HEK293 (cell line): ENCODE results near the gene IL17B.

Source experiments
- CTCF ChIA-PET: fragments of 350-600 bp; formaldehyde crosslinking; extraction: SDS; loops from one replicate; lab custom pipeline; 2021; ENCODE audit warnings: antibody characterized with exemption; lab: Yijun Ruan, JAX
- POLR2A ChIA-PET: fragments of 300-600 bp; formaldehyde crosslinking; extraction: SDS; loops from one replicate; lab custom pipeline; 2020; ENCODE audit warnings: antibody characterized with exemption, inconsistent platforms; lab: Yijun Ruan, JAX
- H3K27ac ChIP-seq: fragments of 200-500 bp; sonication (Bioruptor generic); 2 replicates; pipeline ENCODE4 v1.5.1; 2014; ENCODE audit warnings: low read depth, low read length, control low read depth, inconsistent platforms; ENCODE audit errors: extremely low read depth
- H3K36me3 ChIP-seq, 2 experiments: fragments of 200-500 bp in 1 of 2; sonication (Bioruptor generic) in 1 of 2; 1 replicate in 1 of 2; 2 replicates in 1 of 2; pipeline ENCODE4 v1.5.1; 2014 to 2017; ENCODE audit warnings: inconsistent platforms in 2 of 2, low read length in 2 of 2; ENCODE audit not compliant: control insufficient read depth in 2 of 2, insufficient read depth in 1 of 2
- H3K4me1 ChIP-seq: fragments of 200-500 bp; sonication (Bioruptor generic); 2 replicates; pipeline ENCODE4 v1.5.1; 2014; ENCODE audit warnings: mild to moderate bottlenecking, low read length, inconsistent platforms; ENCODE audit not compliant: control insufficient read depth, insufficient read depth
- H3K4me3 ChIP-seq: 2 replicates; pipeline ENCODE4 v1.5.1; 2011; ENCODE audit warnings: low read depth, mild to moderate bottlenecking, control low read depth, low read length, moderate library complexity
- H3K9me3 ChIP-seq: fragments of 200-500 bp; sonication (Bioruptor generic); 2 replicates; pipeline ENCODE4 v1.5.1; 2014; ENCODE audit warnings: low read depth, low read length, inconsistent platforms; ENCODE audit not compliant: control insufficient read depth, insufficient read depth
- BCL11B ChIP-seq: fragments of 450-650 bp; formaldehyde crosslinking; IDR thresholded peaks from 2 replicates; pipeline ENCODE4 v1.5.1; 2016; ENCODE audit warnings: low read depth, missing biosample characterization, missing genetic modification characterization
- GFI1B ChIP-seq: fragments of 450-650 bp; formaldehyde crosslinking; IDR thresholded peaks from 2 replicates; pipeline ENCODE4 v1.5.1; 2016; ENCODE audit warnings: missing biosample characterization, missing genetic modification characterization
- SP3 ChIP-seq: fragments of 450-650 bp; formaldehyde crosslinking; IDR thresholded peaks from 2 replicates; pipeline ENCODE4 v1.5.1; 2016; ENCODE audit warnings: missing biosample characterization, missing genetic modification characterization
- YY2 ChIP-seq: fragments of 450-650 bp; formaldehyde crosslinking; IDR thresholded peaks from 2 replicates; pipeline ENCODE4 v1.5.1; 2016; ENCODE audit warnings: missing biosample characterization, missing genetic modification characterization
- ZBTB20 ChIP-seq: fragments of 450-650 bp; formaldehyde crosslinking; IDR thresholded peaks from 2 replicates; pipeline ENCODE4 v1.5.1; 2016; ENCODE audit warnings: missing biosample characterization, missing genetic modification characterization
- ZBTB48 ChIP-seq: fragments of 450-650 bp; formaldehyde crosslinking; IDR thresholded peaks from 2 replicates; pipeline ENCODE4 v1.5.1; 2016; ENCODE audit warnings: missing biosample characterization, missing genetic modification characterization
- ZBTB7A ChIP-seq: fragments of 450-650 bp; formaldehyde crosslinking; IDR thresholded peaks from 2 replicates; pipeline ENCODE4 v1.5.1; 2016; ENCODE audit warnings: low read depth, missing biosample characterization, missing genetic modification characterization
- ZIC2 ChIP-seq: fragments of 450-650 bp; formaldehyde crosslinking; IDR thresholded peaks from 2 replicates; pipeline ENCODE4 v1.5.1; 2016; ENCODE audit warnings: missing biosample characterization, missing genetic modification characterization
- ZNF133 ChIP-seq: fragments of 450-650 bp; formaldehyde crosslinking; IDR thresholded peaks from 2 replicates; pipeline ENCODE4 v1.5.1; 2016; ENCODE audit warnings: missing biosample characterization, missing genetic modification characterization
- ZNF155 ChIP-seq: fragments of 450-650 bp; formaldehyde crosslinking; IDR thresholded peaks from 2 replicates; pipeline ENCODE4 v1.5.1; 2016; ENCODE audit warnings: missing biosample characterization, missing genetic modification characterization
- ZNF26 ChIP-seq: fragments of 450-650 bp; formaldehyde crosslinking; IDR thresholded peaks from 2 replicates; pipeline ENCODE4 v1.5.1; 2016; ENCODE audit warnings: missing biosample characterization, missing genetic modification characterization
- ZNF404 ChIP-seq: fragments of 450-650 bp; formaldehyde crosslinking; IDR thresholded peaks from 2 replicates; pipeline ENCODE4 v1.5.1; 2017; ENCODE audit warnings: missing biosample characterization, missing genetic modification characterization
- ZNF555 ChIP-seq: fragments of 450-650 bp; formaldehyde crosslinking; conservative IDR thresholded peaks from 2 replicates; pipeline ENCODE4 v1.5.1; 2017; ENCODE audit warnings: missing biosample characterization, mild to moderate bottlenecking, missing genetic modification characterization, inconsistent platforms
- ZNF596 ChIP-seq: fragments of 450-650 bp; IDR thresholded peaks from 2 replicates; pipeline ENCODE4 v1.5.0; 2018; ENCODE audit warnings: missing biosample characterization, mild to moderate bottlenecking, missing genetic modification characterization, moderate library complexity
- ZNF626 ChIP-seq: fragments of 450-650 bp; sonication (Bioruptor Pico); formaldehyde crosslinking; IDR thresholded peaks from 2 replicates; pipeline ENCODE4 v1.5.1; 2018; ENCODE audit warnings: missing biosample characterization, missing genetic modification characterization, inconsistent platforms
- TF ChIP-seq, protein P1 (sequence below): fragments of 450-650 bp; formaldehyde crosslinking; conservative IDR thresholded peaks from 2 replicates; pipeline ENCODE4 v1.5.1; 2016; ENCODE audit warnings: low read depth, missing biosample characterization, missing genetic modification characterization
- TF ChIP-seq, protein P2 (sequence below): fragments of 450-650 bp; formaldehyde crosslinking; IDR thresholded peaks from 2 replicates; pipeline ENCODE4 v1.5.1; 2016; ENCODE audit warnings: missing biosample characterization, missing genetic modification characterization
- TF ChIP-seq, protein P3 (sequence below): fragments of 450-650 bp; formaldehyde crosslinking; IDR thresholded peaks from 2 replicates; pipeline ENCODE4 v1.5.1; 2016; ENCODE audit warnings: missing biosample characterization, missing genetic modification characterization

Gene IL17B

DNA sequence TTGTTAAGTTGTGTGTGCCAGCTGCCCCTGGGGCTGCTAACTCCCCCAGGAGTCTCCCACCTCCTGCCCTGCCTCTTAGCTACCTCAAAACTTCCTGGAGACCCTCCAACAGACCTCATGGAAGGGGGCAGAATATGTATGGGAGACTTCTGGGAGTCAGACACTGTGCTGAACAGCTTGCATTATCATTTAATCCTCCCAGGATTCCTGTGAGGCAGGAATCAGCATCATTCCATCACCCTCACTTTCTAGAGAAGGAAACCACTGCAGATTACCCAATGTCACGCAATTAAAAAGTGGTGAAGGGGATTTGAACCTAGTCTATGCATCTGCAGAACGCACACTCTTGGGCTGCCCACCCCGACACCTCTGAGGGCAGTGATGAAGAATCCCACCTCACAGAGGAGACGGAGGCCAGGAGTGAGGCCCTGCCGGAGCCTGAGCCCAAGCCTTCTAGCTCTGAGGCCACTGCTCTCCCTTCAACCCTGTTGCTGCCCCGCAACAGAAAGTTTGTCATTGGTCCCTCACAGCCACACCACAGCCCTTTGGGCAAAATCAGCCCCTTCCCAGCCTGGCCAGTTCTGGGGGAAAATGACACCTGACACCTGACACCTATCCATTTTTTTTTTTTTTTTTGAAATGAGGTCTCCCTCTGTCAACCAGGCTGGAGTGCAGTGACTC lies 30.3 kb upstream of the IL17B start (continued):
- TF ChIP-seq, protein P1, sequence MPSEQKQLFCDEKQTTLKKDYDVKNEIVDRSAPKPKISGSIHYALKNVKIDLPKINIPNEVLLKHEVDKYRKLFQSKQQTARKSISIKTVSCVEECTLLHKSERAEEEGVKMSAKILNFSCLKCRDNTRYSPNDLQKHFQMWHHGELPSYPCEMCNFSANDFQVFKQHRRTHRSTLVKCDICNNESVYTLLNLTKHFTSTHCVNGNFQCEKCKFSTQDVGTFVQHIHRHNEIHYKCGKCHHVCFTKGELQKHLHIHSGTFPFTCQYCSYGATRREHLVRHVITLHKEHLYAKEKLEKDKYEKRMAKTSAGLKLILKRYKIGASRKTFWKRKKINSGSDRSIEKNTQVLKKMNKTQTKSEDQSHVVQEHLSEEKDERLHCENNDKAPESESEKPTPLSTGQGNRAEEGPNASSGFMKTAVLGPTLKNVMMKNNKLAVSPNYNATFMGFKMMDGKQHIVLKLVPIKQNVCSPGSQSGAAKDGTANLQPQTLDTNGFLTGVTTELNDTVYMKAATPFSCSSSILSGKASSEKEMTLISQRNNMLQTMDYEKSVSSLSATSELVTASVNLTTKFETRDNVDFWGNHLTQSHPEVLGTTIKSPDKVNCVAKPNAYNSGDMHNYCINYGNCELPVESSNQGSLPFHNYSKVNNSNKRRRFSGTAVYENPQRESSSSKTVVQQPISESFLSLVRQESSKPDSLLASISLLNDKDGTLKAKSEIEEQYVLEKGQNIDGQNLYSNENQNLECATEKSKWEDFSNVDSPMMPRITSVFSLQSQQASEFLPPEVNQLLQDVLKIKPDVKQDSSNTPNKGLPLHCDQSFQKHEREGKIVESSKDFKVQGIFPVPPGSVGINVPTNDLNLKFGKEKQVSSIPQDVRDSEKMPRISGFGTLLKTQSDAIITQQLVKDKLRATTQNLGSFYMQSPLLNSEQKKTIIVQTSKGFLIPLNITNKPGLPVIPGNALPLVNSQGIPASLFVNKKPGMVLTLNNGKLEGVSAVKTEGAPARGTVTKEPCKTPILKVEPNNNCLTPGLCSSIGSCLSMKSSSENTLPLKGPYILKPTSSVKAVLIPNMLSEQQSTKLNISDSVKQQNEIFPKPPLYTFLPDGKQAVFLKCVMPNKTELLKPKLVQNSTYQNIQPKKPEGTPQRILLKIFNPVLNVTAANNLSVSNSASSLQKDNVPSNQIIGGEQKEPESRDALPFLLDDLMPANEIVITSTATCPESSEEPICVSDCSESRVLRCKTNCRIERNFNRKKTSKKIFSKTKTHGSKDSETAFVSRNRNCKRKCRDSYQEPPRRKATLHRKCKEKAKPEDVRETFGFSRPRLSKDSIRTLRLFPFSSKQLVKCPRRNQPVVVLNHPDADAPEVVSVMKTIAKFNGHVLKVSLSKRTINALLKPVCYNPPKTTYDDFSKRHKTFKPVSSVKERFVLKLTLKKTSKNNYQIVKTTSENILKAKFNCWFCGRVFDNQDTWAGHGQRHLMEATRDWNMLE (tag by site-specific recombination), result no peak
- TF ChIP-seq ZBTB20 (tag by site-specific recombination), result peak; percentile 61

DNA sequence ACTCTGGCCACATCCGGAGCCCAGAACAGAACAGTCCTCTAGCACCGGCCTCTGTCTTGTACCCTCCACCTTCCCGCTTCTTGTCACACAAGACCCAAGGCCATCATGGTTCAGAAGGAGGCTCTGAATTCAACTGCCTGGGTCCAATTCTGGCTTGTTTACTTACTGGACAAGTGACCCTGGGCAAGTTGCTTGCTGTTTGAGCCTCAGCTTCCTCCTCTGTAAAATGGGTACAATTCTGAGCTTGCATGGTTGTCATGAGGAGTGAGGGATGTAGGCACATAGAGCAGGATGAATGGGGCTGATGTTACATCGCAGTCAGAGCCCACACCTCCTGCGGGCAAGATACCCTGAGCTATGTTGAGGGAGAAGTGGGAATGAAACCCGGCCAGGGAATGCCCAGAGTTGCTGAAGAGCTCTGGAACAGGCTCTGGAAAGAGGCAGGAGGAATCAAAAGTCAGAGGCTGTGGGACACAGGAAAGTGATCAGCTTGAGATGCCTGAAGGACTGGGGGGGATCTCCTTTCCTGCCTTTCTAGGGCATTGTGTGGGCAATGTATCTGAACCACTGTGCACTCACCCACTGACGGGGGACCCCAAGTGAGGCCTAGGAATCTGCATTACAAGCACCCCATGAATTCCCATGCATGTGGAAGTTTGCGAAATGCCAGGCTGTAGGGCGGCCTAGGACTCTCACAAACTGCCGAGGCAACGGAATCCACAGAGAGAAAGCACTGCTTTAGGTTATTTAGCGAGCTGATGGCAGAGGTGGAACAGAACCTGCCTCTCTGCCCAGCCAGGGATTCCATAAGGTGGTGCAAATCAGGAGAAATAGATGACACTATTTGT lies 29.4 kb upstream of the IL17B start:
- no peaks in the 10 kb centered on the region for H3K36me3 ChIP-seq
- CTCF ChIA-PET, result interaction anchor here (0.7 to 1.6 kb wide), 5 partner anchors 15 to 265 kb away, joined by 3 to 5 read pairs (median 3); no protein-coding TSS in a partner anchor
- no peak overlapping the region for H3K4me3 ChIP-seq
- POLR2A ChIA-PET, result no interaction called here
- no peak overlapping the region for H3K27ac ChIP-seq
- no peaks in the 10 kb centered on the region for H3K9me3 ChIP-seq
- no peaks in the 10 kb centered on the region for H3K4me1 ChIP-seq
- no peak for TF ChIP-seq ZNF155 (tag by site-specific recombination)
- no peak for TF ChIP-seq ZBTB48
- no peak for TF ChIP-seq YY2 (tag by site-specific recombination)
- TF ChIP-seq ZNF404 (tag by site-specific recombination), result no peak
- no peak for TF ChIP-seq ZNF596 (tag by site-specific recombination)

DNA sequence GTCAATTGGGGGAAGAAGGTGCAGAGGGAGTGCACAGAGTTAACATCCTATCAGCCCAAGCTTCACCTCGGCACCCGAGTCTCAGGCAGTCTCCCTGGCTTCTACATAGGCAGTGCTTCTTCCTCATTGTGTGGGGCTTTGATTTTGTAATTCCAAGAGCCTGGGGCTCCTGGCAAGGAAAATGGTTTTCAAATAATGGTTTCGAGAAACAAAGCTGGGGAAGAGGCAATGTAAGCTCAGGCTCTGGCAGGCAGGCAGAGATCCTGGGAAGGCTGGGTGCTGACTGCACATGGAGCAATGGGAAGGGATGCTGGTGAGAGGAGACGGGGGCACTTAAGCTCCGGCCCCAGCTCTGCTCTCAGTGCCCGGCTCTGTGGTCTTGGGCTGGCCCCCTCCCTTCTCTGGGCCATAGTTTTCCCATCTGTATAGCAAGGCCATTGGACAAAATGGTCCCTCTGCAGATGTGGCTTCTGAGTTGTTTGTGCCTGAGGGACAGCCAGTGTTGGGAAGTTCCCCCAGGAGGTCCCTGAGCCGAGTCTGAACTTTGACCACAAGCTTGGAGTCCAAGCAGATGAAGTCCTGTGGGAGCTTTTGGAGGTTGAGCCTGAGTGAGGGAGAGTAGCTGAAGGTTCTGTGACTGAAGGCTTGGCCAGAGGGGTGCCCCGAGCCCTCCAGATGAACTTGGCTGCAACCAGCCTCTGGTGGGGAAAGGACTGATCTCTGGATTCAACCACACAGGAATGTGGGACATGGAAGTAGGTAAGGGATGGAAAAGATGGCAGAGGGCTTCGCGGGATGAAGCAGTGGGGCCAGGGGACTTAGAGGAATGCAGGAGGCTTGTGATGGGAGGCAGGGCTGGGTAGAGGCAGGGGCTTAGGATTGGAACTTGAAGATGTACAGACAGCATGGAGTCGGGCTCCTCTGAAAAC lies 28.5 kb upstream of the IL17B start:
- Histone ChIP-seq H3K4me3 (no peak overlapping the region), H3K4me1 (no peaks in the 10 kb centered on the region), H3K9me3 (no peaks in the 10 kb centered on the region), H3K36me3 (no peaks in the 10 kb centered on the region), H3K27ac (no peak overlapping the region)
- TF ChIP-seq, protein P2, sequence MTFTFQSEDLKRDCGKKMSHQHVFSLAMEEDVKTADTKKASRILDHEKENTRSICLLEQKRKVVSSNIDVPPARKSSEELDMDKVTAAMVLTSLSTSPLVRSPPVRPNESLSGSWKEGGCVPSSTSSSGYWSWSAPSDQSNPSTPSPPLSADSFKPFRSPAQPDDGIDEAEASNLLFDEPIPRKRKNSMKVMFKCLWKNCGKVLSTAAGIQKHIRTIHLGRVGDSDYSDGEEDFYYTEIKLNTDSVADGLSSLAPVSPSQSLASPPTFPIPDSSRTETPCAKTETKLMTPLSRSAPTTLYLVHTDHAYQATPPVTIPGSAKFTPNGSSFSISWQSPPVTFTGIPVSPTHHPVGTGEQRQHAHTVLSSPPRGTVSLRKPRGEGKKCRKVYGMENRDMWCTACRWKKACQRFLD (tag by site-specific recombination), result no peak
- no peak for TF ChIP-seq ZNF555 (tag by site-specific recombination)
- TF ChIP-seq ZNF26, result no peak
- no peak for TF ChIP-seq SP3 (tag by site-specific recombination)
- TF ChIP-seq ZIC2 (tag by site-specific recombination), result no peak
- TF ChIP-seq GFI1B (tag by site-specific recombination), result no peak
- TF ChIP-seq, protein P3, sequence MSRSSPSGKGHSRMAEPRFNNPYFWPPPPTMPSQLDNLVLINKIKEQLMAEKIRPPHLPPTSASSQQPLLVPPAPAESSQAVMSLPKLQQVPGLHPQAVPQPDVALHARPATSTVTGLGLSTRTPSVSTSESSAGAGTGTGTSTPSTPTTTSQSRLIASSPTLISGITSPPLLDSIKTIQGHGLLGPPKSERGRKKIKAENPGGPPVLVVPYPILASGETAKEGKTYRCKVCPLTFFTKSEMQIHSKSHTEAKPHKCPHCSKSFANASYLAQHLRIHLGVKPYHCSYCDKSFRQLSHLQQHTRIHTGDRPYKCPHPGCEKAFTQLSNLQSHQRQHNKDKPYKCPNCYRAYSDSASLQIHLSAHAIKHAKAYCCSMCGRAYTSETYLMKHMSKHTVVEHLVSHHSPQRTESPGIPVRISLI (tag by site-specific recombination), result no peak
- TF ChIP-seq ZNF133 (tag by site-specific recombination), result no peak
- no peak for TF ChIP-seq BCL11B
- TF ChIP-seq ZNF626, result no peak
- TF ChIP-seq ZBTB7A, result no peak
- ChIA-PET POLR2A (no interaction called here), CTCF (interaction anchor here (0.6 to 1.6 kb wide), 4 partner anchors 26 to 264 kb away, joined by 3 to 5 read pairs (median 4); no protein-coding TSS in a partner anchor)
